ENCODE data around the gene NUP88.
"Not testable (repeated sequence)": the region's sequence is repeated elsewhere in the genome, so short reads cannot be mapped to it uniquely, and the experiment has no call there.

Gene NUP88

DNA sequence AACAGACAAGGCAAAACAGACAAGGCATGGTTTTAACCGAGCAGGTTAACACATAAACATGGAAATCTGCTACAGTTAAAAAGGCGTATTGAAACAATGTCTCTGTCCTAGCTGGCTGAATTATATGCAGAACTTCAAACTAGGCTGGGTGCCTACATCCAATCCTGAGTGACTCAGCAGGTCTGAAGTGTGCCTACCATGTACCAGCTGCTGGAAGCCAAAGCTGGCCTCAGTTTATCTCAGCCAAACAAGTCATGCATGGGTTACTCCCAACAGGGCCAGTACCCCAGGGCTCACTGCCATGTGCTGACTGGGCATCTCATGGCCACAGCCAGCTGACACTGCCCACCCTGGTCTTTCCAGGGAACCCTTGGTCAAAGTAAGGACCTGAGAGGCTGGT lies 15.5 kb upstream of the NUP88 start:
- Histone ChIP-seq H3K36me3 (peaks cover 56% of the 10 kb centered on the region), H3K4me1 (no peaks in the 10 kb centered on the region), H3K27me3 (no peaks in the 10 kb centered on the region), H3K9me3 (no peaks in the 10 kb centered on the region), H3K4me3 (ENCODE audit: low read depth, low read length) (no peak overlapping the region)
- TF ChIP-seq, protein P1, sequence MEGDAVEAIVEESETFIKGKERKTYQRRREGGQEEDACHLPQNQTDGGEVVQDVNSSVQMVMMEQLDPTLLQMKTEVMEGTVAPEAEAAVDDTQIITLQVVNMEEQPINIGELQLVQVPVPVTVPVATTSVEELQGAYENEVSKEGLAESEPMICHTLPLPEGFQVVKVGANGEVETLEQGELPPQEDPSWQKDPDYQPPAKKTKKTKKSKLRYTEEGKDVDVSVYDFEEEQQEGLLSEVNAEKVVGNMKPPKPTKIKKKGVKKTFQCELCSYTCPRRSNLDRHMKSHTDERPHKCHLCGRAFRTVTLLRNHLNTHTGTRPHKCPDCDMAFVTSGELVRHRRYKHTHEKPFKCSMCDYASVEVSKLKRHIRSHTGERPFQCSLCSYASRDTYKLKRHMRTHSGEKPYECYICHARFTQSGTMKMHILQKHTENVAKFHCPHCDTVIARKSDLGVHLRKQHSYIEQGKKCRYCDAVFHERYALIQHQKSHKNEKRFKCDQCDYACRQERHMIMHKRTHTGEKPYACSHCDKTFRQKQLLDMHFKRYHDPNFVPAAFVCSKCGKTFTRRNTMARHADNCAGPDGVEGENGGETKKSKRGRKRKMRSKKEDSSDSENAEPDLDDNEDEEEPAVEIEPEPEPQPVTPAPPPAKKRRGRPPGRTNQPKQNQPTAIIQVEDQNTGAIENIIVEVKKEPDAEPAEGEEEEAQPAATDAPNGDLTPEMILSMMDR (IDR thresholded peaks at IDR 0.05; ENCODE audit: low read depth, low read length), result no peak
- DNase-seq, result no peak

DNA sequence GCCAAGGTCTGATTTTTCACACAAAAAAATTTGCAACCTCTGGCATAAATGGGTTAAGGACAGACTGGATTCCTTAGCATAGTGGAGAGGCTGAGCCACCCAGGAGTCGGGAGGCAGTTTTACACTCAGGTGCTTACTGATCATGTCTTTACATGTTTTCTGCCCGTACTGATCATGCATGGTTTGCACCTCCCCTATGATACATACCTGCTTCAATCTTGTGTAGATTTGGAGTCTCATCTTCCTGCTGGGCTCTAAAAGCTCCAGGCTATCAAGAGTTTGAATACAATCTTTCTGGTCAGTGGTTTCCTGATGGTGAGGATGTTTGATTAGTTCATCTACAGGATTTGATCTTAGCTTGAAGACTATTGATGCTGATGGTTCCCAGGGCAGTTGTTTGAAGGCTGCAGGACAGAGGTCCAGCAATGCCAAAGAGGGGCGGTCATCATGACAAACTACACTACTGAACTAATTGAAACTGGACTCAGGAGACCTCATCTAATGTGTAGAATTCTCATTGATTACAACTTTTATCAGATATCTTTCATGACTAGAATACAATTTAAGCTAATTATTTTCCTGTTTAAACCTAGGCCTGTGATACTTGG lies 12.6 kb upstream of the NUP88 start:
- H3K27me3 ChIP-seq, result no peaks in the 10 kb centered on the region
- no peak for DNase-seq
- peaks cover 61% of the 10 kb centered on the region for H3K36me3 ChIP-seq
- no peaks in the 10 kb centered on the region for H3K4me1 ChIP-seq
- no peaks in the 10 kb centered on the region for H3K9me3 ChIP-seq
- H3K4me3 ChIP-seq (ENCODE audit: low read depth, low read length), result no peak overlapping the region
- TF ChIP-seq, protein P1 (IDR thresholded peaks at IDR 0.05; ENCODE audit: low read depth, low read length), result no peak

DNA sequence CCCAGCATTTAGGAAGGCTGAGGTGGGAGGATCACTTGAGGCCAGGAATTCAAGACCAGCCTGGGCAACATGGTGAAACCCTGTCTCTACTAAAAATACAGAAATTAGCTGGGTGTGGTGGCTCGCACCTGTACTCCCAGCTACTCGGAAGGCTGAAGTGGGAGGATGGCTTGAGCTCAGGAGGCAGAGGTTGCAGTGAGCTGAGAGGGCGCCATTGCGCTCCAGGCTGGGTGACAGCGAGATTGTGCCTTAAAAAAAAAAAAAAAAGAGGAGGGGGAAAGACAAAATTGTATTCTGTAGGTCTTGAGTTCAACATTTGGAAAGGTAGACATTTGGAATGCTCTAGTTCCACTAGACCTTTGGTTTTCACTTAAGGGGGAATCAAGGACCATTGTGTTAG lies 11.8 kb upstream of the NUP88 start:
- not testable (repeated sequence) for DNase-seq; H3K4me1 ChIP-seq; H3K27me3 ChIP-seq; H3K9me3 ChIP-seq; H3K4me3 ChIP-seq (ENCODE audit: low read depth, low read length)
- peaks cover 55% of the 10 kb centered on the region for H3K36me3 ChIP-seq

DNA sequence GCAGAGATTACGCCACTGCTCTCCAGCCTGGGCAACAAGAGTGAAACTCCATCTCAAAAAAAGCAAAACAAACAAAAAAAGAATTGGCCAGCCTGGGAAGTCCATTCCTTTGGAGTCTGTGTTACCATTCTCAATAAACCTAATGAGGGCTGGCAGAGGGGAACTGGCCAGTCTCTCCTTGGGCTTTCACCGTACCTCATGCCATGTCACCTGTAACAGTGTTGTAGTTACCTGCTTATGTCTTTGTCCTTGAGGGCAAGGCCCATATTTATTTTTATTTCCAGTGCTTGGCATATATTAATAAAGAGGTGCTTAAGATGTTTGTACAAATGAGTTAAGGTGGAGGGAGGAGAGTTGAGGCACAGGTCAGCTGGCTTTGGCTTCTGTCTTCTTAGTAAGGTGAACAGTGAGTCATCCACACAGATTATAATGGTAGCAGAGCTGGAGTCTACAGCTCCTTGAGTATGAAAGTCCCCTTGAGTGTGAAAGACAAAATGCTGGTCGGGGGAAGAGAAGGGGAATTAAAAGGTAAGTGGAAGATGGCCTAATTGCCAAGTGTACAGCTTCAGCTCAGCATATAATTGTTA lies 11.0 kb upstream of the NUP88 start:
- Histone ChIP-seq H3K27me3 (no peaks in the 10 kb centered on the region), H3K36me3 (peaks cover 59% of the 10 kb centered on the region), H3K4me3 (ENCODE audit: low read depth, low read length) (no peak overlapping the region), H3K4me1 (no peaks in the 10 kb centered on the region), H3K9me3 (no peaks in the 10 kb centered on the region)
- TF ChIP-seq, protein P1 (IDR thresholded peaks at IDR 0.05; ENCODE audit: low read depth, low read length), result no peak
- DNase-seq, result no peak

DNA sequence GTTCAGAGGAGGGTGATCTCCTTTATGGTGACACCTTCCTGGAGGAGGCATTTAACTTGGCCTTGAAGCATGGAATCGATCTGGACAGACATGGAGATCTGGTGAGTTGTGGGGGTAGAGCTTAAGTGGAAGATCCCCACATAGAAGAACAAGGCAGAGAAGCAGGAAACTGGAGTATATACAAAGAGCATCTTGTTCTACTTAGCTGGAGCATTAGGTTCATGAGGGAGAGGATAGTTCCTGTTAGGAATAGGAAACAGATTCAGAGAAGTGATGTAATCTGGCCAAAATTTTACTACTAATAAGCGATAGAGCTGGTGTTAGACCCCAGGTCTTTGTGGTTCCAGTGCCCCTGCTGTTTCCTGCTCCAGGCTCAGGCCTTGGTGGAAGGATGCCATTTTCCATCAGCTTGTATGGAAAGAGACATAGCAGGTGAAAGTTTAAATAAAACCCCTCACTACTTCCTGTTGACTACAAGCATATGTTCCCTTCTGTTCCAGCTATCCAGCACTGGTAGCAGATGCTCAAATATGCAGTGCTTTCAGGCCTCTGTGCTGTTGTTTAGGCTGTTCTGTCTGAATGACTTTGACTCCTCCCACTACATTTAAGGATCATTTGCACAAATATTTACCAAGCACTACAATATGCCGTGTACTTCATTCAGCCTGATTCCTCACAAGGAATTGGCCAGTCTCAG lies 9.9 kb upstream of the NUP88 start:
- Histone ChIP-seq H3K4me3 (ENCODE audit: low read depth, low read length) (no peak overlapping the region), H3K4me1 (no peaks in the 10 kb centered on the region), H3K9me3 (no peaks in the 10 kb centered on the region), H3K36me3 (peaks cover 52% of the 10 kb centered on the region), H3K27me3 (no peaks in the 10 kb centered on the region)
- DNase-seq, result no peak
- TF ChIP-seq, protein P1 (IDR thresholded peaks at IDR 0.05; ENCODE audit: low read depth, low read length), result no peak

DNA sequence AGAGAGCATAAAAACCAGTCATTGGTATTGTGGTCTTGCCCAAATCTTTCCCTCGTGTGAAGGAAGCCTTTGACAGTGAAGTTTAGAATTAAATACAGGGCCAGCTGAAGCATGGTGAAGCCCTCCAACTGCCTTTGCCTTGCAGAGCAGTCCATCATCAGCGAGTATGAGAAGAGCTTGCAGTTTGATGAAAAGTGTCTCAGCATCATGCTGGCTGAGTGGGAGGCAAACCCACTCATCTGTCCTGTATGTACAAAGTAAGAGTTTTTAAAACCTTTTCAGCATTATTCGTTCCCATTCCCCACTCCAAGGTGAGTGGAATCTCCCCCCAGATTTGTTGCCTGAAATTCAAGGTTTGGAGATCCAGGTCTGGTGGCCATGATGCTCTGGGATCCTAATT lies 6.4 kb upstream of the NUP88 start:
- H3K4me3 ChIP-seq (ENCODE audit: low read depth, low read length), result no peak overlapping the region
- H3K9me3 ChIP-seq, result no peaks in the 10 kb centered on the region
- no peaks in the 10 kb centered on the region for H3K27me3 ChIP-seq
- H3K36me3 ChIP-seq, result peaks cover 45% of the 10 kb centered on the region
- no peak for DNase-seq
- H3K4me1 ChIP-seq, result no peaks in the 10 kb centered on the region
- TF ChIP-seq, protein P1 (IDR thresholded peaks at IDR 0.05; ENCODE audit: low read depth, low read length), result no peak
